GM18505 (cell line): Measurements from ENCODE around the gene DAPK1.

Experiments used
- ATAC-seq: cut with Tn5 transposase; IDR thresholded peaks from one replicate; pipeline ENCODE4 v1.9.1; 2021; ENCODE audit not compliant: unreplicated experiment
- POLR2A ChIP-seq: IDR thresholded peaks from 4 replicates; pipeline ENCODE4 v1.6.1; 2011; ENCODE audit warnings: borderline replicate concordance; ENCODE audit not compliant: insufficient read depth, insufficient read length; ENCODE audit errors: extremely low read depth

The DAPK1 gene

GRCh38 chr9:87612536-87612935 is 114.9 kb downstream of the DAPK1 start:
- no peak for ATAC-seq
- no peak for TF ChIP-seq POLR2A

GRCh38 chr9:87613265-87614111 is 115.8 kb downstream of the DAPK1 start:
- peak; percentile 52 for ATAC-seq
- TF ChIP-seq POLR2A: no peak

- ATAC-seq: no peak
- no peak for TF ChIP-seq POLR2A
These were observed 116.7 kb downstream of the DAPK1 start for GRCh38 chr9:87614397-87614796.

- no peak for TF ChIP-seq POLR2A
- no peak for ATAC-seq
These were observed 117.5 kb downstream of the DAPK1 start for GRCh38 chr9:87615136-87615535.

GRCh38 chr9:87615547-87616148 is 118.0 kb downstream of the DAPK1 start:
- no peak for ATAC-seq
- TF ChIP-seq POLR2A: no peak

- no peak for ATAC-seq
- no peak for TF ChIP-seq POLR2A
These were observed 120.6 kb downstream of the DAPK1 start for GRCh38 chr9:87618226-87618625.

GRCh38 chr9:87618931-87619330 is 121.3 kb downstream of the DAPK1 start:
- no peak for ATAC-seq
- TF ChIP-seq POLR2A: no peak

GRCh38 chr9:87619346-87619745 is 121.7 kb downstream of the DAPK1 start:
- no peak for TF ChIP-seq POLR2A
- no peak for ATAC-seq

GRCh38 chr9:87620731-87621322 is 123.2 kb downstream of the DAPK1 start:
- ATAC-seq: no peak
- TF ChIP-seq POLR2A: no peak

GRCh38 chr9:87622098-87622497 is 124.4 kb downstream of the DAPK1 start:
- TF ChIP-seq POLR2A: no peak
- no peak for ATAC-seq

GRCh38 chr9:87622923-87623322 is 125.3 kb downstream of the DAPK1 start:
- no peak for TF ChIP-seq POLR2A
- ATAC-seq: no peak

- ATAC-seq: no peak
- TF ChIP-seq POLR2A: no peak
These were observed 130.7 kb downstream of the DAPK1 start for GRCh38 chr9:87628346-87628745.

GRCh38 chr9:87629104-87629503 is 131.4 kb downstream of the DAPK1 start:
- no peak for TF ChIP-seq POLR2A
- ATAC-seq: no peak

GRCh38 chr9:87630266-87630665 is 132.6 kb downstream of the DAPK1 start:
- ATAC-seq: no peak
- no peak for TF ChIP-seq POLR2A

- ATAC-seq: no peak
- no peak for TF ChIP-seq POLR2A
These were observed 133.2 kb downstream of the DAPK1 start for GRCh38 chr9:87630846-87631245.
